ENCODE results near the gene SFXN5.

The SFXN5 gene

DNA sequence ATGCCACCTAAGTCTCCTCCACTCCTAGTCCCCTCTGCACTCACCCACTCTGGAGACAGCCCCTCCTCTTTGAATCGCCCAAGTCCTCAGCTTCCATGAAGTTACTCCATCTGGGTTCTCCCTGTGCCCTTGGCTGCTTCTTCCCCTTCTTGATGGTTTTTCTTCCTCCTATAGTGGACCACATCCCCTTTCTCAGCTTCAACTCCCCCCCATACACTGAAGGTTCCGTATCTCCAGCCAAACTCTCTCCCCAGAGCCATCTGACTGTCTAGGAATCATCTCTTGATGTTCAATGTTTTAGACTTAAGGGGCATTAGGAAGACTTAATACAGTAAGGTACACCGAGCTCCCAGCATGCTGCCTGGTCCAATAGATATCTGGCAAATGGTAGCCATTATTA is 114.6 kb downstream of the SFXN5 start:
- TF ChIP-seq, protein P1, sequence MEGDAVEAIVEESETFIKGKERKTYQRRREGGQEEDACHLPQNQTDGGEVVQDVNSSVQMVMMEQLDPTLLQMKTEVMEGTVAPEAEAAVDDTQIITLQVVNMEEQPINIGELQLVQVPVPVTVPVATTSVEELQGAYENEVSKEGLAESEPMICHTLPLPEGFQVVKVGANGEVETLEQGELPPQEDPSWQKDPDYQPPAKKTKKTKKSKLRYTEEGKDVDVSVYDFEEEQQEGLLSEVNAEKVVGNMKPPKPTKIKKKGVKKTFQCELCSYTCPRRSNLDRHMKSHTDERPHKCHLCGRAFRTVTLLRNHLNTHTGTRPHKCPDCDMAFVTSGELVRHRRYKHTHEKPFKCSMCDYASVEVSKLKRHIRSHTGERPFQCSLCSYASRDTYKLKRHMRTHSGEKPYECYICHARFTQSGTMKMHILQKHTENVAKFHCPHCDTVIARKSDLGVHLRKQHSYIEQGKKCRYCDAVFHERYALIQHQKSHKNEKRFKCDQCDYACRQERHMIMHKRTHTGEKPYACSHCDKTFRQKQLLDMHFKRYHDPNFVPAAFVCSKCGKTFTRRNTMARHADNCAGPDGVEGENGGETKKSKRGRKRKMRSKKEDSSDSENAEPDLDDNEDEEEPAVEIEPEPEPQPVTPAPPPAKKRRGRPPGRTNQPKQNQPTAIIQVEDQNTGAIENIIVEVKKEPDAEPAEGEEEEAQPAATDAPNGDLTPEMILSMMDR (IDR thresholded peaks at IDR 0.05; ENCODE audit: control extremely low read depth, extremely low read depth, low read depth, missing control alignments): no peak
- ChIA-PET POLR2A (no interaction called here), CTCF (interaction anchor here (2.0 to 2.8 kb wide), 2 partner anchors 17 to 64 kb away, joined by 8 to 9 read pairs; no protein-coding TSS in a partner anchor)
- DNase-seq (ENCODE audit: extremely low spot score): no peak

DNA sequence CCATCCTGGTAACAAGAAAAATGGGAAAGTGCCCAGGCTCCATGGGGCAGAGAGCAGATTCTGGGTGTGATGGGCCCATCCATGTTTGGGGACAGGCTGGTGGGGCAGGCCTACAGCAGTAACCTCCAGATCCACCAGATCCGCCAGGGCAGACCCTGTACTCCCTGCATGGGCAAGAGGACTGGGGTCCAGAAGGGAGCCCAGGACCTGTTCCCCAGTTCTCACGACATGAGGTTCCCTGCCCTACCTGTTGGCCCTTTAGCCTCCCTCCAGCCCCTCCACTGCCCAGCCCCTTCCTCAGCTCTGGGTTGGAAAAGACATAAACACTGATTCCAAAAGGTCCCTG is 115.5 kb downstream of the SFXN5 start:
- CTCF ChIA-PET: no interaction called here
- no peak for DNase-seq (ENCODE audit: extremely low spot score)
- POLR2A ChIA-PET: no interaction called here
- TF ChIP-seq, protein P1 (IDR thresholded peaks at IDR 0.05; ENCODE audit: control extremely low read depth, extremely low read depth, low read depth, missing control alignments): no peak

DNA sequence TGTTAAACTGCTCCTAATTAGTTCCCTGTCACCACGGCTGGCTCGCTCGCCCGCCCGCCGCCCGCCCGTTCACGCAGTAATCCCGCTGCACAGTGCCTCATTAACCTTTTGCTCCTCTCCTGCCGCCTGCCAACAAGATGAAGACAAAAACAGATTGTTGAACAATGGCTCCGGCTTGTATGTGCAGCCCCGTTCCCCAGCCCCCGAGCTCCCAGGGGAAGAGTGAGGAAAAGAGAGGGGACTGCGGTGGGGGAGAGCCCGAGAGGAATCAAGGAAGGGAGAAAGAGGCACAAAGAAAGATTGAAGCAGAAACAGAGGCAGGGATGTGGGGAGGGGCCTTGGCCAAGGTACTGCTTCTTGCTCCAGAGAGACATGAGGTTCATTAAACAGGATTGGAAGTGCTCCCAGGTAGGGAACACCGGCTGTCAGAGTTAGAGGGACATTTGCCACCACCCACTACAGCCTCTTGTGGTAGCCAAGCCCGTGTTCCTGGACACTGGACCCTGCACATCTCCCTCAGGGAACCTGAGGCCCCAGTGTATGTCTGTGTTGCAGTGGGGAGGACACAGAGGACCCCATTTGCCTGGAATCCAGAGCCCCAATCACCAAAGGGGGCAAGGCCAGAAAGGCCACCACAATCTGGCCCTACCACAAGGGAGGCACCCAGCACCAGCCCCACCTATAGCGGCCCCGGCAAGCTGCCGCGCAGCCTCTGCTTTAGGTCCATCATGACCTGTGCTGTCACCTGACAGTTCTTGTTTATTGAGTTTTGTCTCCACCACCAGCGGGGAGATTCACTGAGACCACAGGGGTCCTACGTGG is 116.1 kb downstream of the SFXN5 start:
- ChIA-PET CTCF (interaction anchor here (2.2 kb wide), 1 partner anchor 18 kb away, joined by 11 read pairs; no protein-coding TSS in a partner anchor), POLR2A (no interaction called here)
- no peak for DNase-seq (ENCODE audit: extremely low spot score)
- TF ChIP-seq, protein P1 (IDR thresholded peaks at IDR 0.05; ENCODE audit: control extremely low read depth, extremely low read depth, low read depth, missing control alignments): no peak

DNA sequence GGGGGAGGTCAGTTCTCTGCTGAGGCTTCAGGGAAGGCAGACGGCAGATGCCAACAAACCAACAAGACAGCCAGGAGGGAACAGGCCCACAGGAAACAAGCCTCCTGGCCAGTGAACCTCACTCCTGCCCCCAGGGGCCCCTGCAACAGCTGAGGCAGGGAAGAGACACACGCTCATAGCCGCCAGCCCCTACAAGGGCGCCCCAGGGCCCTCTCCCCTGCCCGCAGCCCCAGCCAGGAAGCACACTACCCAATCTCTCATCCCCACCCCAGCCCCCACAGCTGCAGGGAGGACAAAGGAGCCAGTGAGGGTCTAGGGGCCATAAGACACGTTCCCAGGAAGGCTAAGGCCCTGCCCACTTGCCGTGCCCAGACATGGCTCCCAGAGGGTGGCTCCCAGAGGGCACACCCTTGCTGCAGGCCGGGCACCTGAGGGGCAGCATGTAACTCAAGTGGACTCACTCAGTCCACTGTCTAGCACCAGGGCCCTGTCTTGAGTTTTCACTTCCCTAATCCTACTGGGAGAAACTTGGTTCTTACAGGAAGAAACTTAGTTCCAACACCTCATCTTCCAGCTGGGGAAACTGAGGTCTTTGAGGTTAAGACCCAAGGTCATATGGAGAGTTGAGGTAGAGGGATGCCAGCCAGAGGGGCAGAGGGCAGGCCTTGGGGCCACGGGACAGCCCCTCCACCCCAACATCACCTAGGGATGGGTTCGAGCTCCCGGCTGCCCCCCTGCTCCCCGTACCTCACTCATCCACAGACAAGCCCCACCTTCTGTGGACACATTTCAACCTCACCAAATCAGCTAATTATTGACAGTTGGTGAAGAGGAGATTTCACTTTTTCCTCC is 116.9 kb downstream of the SFXN5 start:
- POLR2A ChIA-PET: no interaction called here
- no peak for DNase-seq (ENCODE audit: extremely low spot score)
- TF ChIP-seq, protein P1 (IDR thresholded peaks at IDR 0.05; ENCODE audit: control extremely low read depth, extremely low read depth, low read depth, missing control alignments): no peak
- CTCF ChIA-PET: interaction anchor here (2.2 kb wide), 1 partner anchor 19 kb away, joined by 11 read pairs; no protein-coding TSS in a partner anchor

DNA sequence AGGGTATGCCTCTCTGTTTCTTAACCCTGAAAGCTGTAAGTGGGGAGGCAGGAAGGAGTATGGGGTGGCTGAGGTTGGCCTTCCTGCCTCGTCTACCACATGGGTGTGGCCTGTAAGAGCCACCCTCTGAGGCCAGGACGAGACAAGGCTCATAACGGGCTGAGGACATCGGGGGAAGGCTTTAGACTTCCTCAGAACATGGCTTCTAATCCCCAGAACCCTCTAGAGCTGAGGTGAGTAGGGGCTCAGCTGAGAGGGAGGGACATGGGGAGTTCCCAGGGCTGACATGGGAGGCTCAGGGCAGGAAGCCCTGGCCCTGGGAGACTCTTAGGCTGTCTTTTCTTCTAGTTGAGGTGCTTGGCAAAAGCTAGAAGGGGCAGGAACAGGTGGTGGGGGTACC is 117.5 kb downstream of the SFXN5 start:
- CTCF ChIA-PET: interaction anchor here (1.0 to 2.2 kb wide), 2 partner anchors 20 to 61 kb away, joined by 4 to 11 read pairs; no protein-coding TSS in a partner anchor
- POLR2A ChIA-PET: no interaction called here
- DNase-seq (ENCODE audit: extremely low spot score): no peak
- TF ChIP-seq, protein P1 (IDR thresholded peaks at IDR 0.05; ENCODE audit: control extremely low read depth, extremely low read depth, low read depth, missing control alignments): no peak

DNA sequence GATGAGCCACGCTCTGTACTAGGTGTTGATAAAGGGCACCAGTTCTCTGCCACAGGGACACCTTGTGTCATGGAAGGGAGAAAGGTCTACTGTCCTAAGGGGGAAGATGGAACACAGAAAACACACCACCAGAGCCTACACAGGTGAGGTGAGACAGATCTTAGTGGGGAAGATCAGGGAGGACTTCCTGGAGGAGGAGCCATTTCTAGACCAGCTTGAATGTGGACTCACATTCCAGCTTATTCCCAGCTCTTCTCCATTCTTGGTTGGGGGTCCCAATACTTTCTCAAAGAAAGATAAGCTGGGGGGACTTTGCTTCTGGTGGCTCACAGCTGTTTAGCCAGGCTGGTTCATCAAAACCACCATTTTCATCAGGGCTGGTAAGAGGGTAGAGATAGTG is 118.0 kb downstream of the SFXN5 start:
- CTCF ChIA-PET: interaction anchor here (1.0 to 2.2 kb wide), 2 partner anchors 20 to 61 kb away, joined by 4 to 11 read pairs; no protein-coding TSS in a partner anchor
- DNase-seq (ENCODE audit: extremely low spot score): no peak
- TF ChIP-seq, protein P1 (IDR thresholded peaks at IDR 0.05; ENCODE audit: control extremely low read depth, extremely low read depth, low read depth, missing control alignments): no peak
- POLR2A ChIA-PET: no interaction called here
